ENCODE data around the gene GJA1. TPM values are rescaled to one million over a fixed set of nuclear protein-coding genes. Genes with fewer than 3 reads are reported as not detected.

The GJA1 gene
- total RNA-seq, 1 experiment from 2014 or later = 120 TPM

DNA sequence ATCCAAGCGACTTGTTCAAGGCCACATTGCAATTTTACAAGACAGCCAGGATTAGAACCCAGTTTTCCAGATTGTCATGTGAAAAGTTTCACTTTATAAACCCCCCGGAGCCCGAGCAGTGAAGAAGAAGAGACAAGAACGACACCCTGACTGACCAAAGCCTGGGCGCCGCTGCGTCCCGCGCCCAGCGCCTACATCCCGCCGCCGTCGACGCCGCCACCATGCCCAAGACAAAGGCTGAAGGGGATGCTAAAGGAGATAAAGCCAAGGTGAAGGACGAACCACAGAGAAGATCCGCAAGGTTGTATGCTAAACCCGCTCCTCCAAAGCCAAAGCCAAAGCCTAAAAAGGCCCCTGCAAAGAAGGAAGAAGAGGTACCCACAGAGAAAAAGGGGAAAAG, 27.1 kb upstream of the GJA1 start:
- no peak overlapping the region for H3K27ac ChIP-seq (ENCODE audit: low read depth, low read length, poor library complexity, severe bottlenecking)
- H3K9me3 ChIP-seq (ENCODE audit: low read depth, low read length, poor library complexity, severe bottlenecking) = no peaks in the 10 kb centered on the region
- no peaks in the 10 kb centered on the region for H3K4me1 ChIP-seq (ENCODE audit: insufficient read depth, low read length, poor library complexity, severe bottlenecking)
- H3K27me3 ChIP-seq (replicated peaks; ENCODE audit: insufficient read depth, low read depth, low read length, poor library complexity) = no peaks in the 10 kb centered on the region
- no TSS peak for BruUV-seq (replicated peaks)
- DNase-seq (ENCODE audit: low spot score) = no peak
- ChIA-PET CTCF (no interaction called here), POLR2A (ENCODE audit: low non-redundant PET) (no interaction called here)
- H3K4me3 ChIP-seq (ENCODE audit: low read depth, low read length, poor library complexity, severe bottlenecking) = no peak overlapping the region
- H3K36me3 ChIP-seq (ENCODE audit: insufficient read depth, low read length, poor library complexity, severe bottlenecking) = no peaks in the 10 kb centered on the region
- intact Hi-C loops (cut with micrococcal nuclease; ENCODE audit: unreplicated experiment) = no loop called here
- no peak for TF ChIP-seq EZH2 (IDR thresholded peaks at IDR 0.05; ENCODE audit: borderline replicate concordance, low read depth, low read length, poor library complexity, severe bottlenecking)
- TF ChIP-seq, protein P1, sequence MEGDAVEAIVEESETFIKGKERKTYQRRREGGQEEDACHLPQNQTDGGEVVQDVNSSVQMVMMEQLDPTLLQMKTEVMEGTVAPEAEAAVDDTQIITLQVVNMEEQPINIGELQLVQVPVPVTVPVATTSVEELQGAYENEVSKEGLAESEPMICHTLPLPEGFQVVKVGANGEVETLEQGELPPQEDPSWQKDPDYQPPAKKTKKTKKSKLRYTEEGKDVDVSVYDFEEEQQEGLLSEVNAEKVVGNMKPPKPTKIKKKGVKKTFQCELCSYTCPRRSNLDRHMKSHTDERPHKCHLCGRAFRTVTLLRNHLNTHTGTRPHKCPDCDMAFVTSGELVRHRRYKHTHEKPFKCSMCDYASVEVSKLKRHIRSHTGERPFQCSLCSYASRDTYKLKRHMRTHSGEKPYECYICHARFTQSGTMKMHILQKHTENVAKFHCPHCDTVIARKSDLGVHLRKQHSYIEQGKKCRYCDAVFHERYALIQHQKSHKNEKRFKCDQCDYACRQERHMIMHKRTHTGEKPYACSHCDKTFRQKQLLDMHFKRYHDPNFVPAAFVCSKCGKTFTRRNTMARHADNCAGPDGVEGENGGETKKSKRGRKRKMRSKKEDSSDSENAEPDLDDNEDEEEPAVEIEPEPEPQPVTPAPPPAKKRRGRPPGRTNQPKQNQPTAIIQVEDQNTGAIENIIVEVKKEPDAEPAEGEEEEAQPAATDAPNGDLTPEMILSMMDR (conservative IDR thresholded peaks at IDR 0.05; ENCODE audit: low read depth, low read length) = no peak

DNA sequence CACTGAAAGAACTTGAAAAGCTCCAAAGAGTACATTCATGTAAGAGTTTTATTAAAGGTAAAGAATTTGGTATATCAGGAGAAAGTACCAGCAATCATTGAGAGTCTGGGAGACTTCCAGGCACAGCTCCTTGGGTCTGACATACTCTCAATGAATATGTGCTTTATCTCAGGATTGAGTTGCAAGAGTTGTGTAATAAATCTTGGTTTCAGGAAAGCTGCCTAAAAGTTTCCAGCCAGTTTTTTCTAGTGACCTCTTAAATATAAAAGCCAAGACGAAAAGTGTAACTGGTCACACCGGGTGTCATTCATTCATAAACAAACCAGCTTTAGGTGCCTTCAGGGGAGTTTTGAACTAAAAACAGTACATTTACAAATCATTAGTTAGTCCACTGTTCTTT, 21.6 kb upstream of the GJA1 start:
- no TSS peak for BruUV-seq (replicated peaks)
- intact Hi-C loops (cut with micrococcal nuclease; ENCODE audit: unreplicated experiment) = no loop called here
- no peak overlapping the region for H3K4me3 ChIP-seq (ENCODE audit: low read depth, low read length, poor library complexity, severe bottlenecking)
- ChIA-PET CTCF (no interaction called here), POLR2A (ENCODE audit: low non-redundant PET) (no interaction called here)
- DNase-seq (ENCODE audit: low spot score) = no peak
- H3K27me3 ChIP-seq (replicated peaks; ENCODE audit: insufficient read depth, low read depth, low read length, poor library complexity) = no peaks in the 10 kb centered on the region
- no peak overlapping the region for H3K27ac ChIP-seq (ENCODE audit: low read depth, low read length, poor library complexity, severe bottlenecking)
- TF ChIP-seq, protein P1 (conservative IDR thresholded peaks at IDR 0.05; ENCODE audit: low read depth, low read length) = no peak
- TF ChIP-seq EZH2 (IDR thresholded peaks at IDR 0.05; ENCODE audit: borderline replicate concordance, low read depth, low read length, poor library complexity, severe bottlenecking) = no peak
- H3K4me1 ChIP-seq (ENCODE audit: insufficient read depth, low read length, poor library complexity, severe bottlenecking) = no peaks in the 10 kb centered on the region
- H3K36me3 ChIP-seq (ENCODE audit: insufficient read depth, low read length, poor library complexity, severe bottlenecking) = no peaks in the 10 kb centered on the region
- H3K9me3 ChIP-seq (ENCODE audit: low read depth, low read length, poor library complexity, severe bottlenecking) = no peaks in the 10 kb centered on the region

DNA sequence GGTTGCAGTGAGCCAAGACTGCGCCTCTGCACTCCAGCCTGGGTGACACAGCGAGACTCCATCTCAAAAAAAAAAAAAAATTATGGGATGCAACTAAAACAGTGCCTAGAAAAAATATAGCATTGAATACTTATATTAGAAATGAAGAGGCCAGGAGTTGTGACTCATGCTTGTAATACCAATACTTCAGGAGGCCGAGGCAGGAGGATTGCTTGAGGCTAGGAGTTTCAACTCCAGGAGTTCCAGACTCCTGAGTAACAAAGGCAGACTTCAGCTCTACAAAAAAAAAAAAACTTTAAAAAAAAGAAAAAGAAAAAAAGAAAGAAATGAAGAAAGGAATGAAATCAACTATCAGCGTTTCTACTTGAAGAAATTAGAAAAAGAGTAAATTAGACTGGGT, 17.1 kb upstream of the GJA1 start:
- ChIA-PET CTCF (no interaction called here), POLR2A (ENCODE audit: low non-redundant PET) (no interaction called here)
- DNase-seq (ENCODE audit: low spot score) = no peak
- Histone ChIP-seq H3K27me3 (replicated peaks; ENCODE audit: insufficient read depth, low read depth, low read length, poor library complexity) (no peaks in the 10 kb centered on the region), H3K4me3 (ENCODE audit: low read depth, low read length, poor library complexity, severe bottlenecking) (no peak overlapping the region), H3K27ac (ENCODE audit: low read depth, low read length, poor library complexity, severe bottlenecking) (no peak overlapping the region), H3K9me3 (ENCODE audit: low read depth, low read length, poor library complexity, severe bottlenecking) (no peaks in the 10 kb centered on the region), H3K4me1 (ENCODE audit: insufficient read depth, low read length, poor library complexity, severe bottlenecking) (no peaks in the 10 kb centered on the region), H3K36me3 (ENCODE audit: insufficient read depth, low read length, poor library complexity, severe bottlenecking) (no peaks in the 10 kb centered on the region)
- intact Hi-C loops (cut with micrococcal nuclease; ENCODE audit: unreplicated experiment) = no loop called here
- BruUV-seq (replicated peaks) = no TSS peak
- TF ChIP-seq, protein P1 (conservative IDR thresholded peaks at IDR 0.05; ENCODE audit: low read depth, low read length) = no peak
- TF ChIP-seq EZH2 (IDR thresholded peaks at IDR 0.05; ENCODE audit: borderline replicate concordance, low read depth, low read length, poor library complexity, severe bottlenecking) = no peak
